ENCODE measurements around the gene RFTN1. TPM values are rescaled to one million over a fixed set of nuclear protein-coding genes. Genes with fewer than 3 reads are reported as not detected.

The RFTN1 gene
- total and polyA plus RNA-seq, 3 donors from 2014 or later = 20.8 to 25.7 (median 22.2) TPM

GRCh38 chr3:16485395-16485992 is 28.0 kb downstream of the RFTN1 start:
- DNase-seq = no peak
- intact Hi-C loops (cut with DNase I; ENCODE audit: low total_unique reads) = no loop called here
- TF ChIP-seq CTCF (IDR thresholded peaks at IDR 0.05) (no peak), POLR2A (IDR thresholded peaks at IDR 0.05) (no peak)
- Histone ChIP-seq H3K4me3 (no peak overlapping the region), H3K36me3 (ENCODE audit: low read depth, missing control alignments) (no peaks in the 10 kb centered on the region), H3K27me3 (no peaks in the 10 kb centered on the region), H3K9me3 (no peaks in the 10 kb centered on the region), H3K4me1 (no peaks in the 10 kb centered on the region), H3K27ac (no peak overlapping the region)
- 90 to 95% methylated on average over 5 of the region's 5 CpGs for WGBS, 2 donors

GRCh38 chr3:16484984-16485383 is 28.5 kb downstream of the RFTN1 start:
- Histone ChIP-seq H3K36me3 (ENCODE audit: low read depth, missing control alignments) (no peaks in the 10 kb centered on the region), H3K4me3 (no peak overlapping the region), H3K9me3 (no peaks in the 10 kb centered on the region), H3K4me1 (no peaks in the 10 kb centered on the region), H3K27me3 (no peaks in the 10 kb centered on the region), H3K27ac (no peak overlapping the region)
- no peak for DNase-seq
- TF ChIP-seq CTCF (IDR thresholded peaks at IDR 0.05) = no peak
- no peak for TF ChIP-seq POLR2A (IDR thresholded peaks at IDR 0.05)
- 86 to 93% methylated on average over 2 of the region's 2 CpGs for WGBS, 2 donors
- intact Hi-C loops (cut with DNase I; ENCODE audit: low total_unique reads) = no loop called here

GRCh38 chr3:16484216-16484615 is 29.3 kb downstream of the RFTN1 start:
- no peak overlapping the region for H3K4me3 ChIP-seq
- intact Hi-C loops (cut with DNase I; ENCODE audit: low total_unique reads) = no loop called here
- no peaks in the 10 kb centered on the region for H3K36me3 ChIP-seq (ENCODE audit: low read depth, missing control alignments)
- WGBS, 2 donors = 54 to 61% methylated on average over 6 of the region's 6 CpGs
- TF ChIP-seq CTCF (IDR thresholded peaks at IDR 0.05) (no peak), POLR2A (IDR thresholded peaks at IDR 0.05) (no peak)
- H3K27ac ChIP-seq = peak overlapping the region in 1 of 2 donors; percentile 43
- H3K9me3 ChIP-seq = no peaks in the 10 kb centered on the region
- H3K4me1 ChIP-seq = no peaks in the 10 kb centered on the region
- no peaks in the 10 kb centered on the region for H3K27me3 ChIP-seq
- peak; percentile 48 for DNase-seq

GRCh38 chr3:16482770-16483531 is 30.5 kb downstream of the RFTN1 start:
- no peaks in the 10 kb centered on the region for H3K4me1 ChIP-seq
- no peak overlapping the region for H3K27ac ChIP-seq
- intact Hi-C loops (cut with DNase I; ENCODE audit: low total_unique reads) = no loop called here
- no peak overlapping the region for H3K4me3 ChIP-seq
- 69% methylated on average over 7 of the region's 7 CpGs for WGBS, 2 donors
- no peak for TF ChIP-seq CTCF (IDR thresholded peaks at IDR 0.05)
- TF ChIP-seq POLR2A (IDR thresholded peaks at IDR 0.05) = no peak
- H3K27me3 ChIP-seq = no peaks in the 10 kb centered on the region
- H3K36me3 ChIP-seq (ENCODE audit: low read depth, missing control alignments) = no peaks in the 10 kb centered on the region
- no peaks in the 10 kb centered on the region for H3K9me3 ChIP-seq
- DNase-seq = no peak

Data from testis (tissue), 3 donors.